HL-60 (cell line): ENCODE data around the gene FKBP9.

Source experiments
- POLR2AphosphoS5 ChIP-seq: IDR thresholded peaks from 2 replicates; pipeline ENCODE4 v1.6.1; 2012; ENCODE audit warnings: low read depth
- TF ChIP-seq, protein P1 (sequence below): IDR thresholded peaks from one replicate; pipeline ENCODE4 v1.5.1; 2011; ENCODE audit warnings: low read length, control low read depth, inconsistent platforms; ENCODE audit not compliant: insufficient read depth

DNA sequence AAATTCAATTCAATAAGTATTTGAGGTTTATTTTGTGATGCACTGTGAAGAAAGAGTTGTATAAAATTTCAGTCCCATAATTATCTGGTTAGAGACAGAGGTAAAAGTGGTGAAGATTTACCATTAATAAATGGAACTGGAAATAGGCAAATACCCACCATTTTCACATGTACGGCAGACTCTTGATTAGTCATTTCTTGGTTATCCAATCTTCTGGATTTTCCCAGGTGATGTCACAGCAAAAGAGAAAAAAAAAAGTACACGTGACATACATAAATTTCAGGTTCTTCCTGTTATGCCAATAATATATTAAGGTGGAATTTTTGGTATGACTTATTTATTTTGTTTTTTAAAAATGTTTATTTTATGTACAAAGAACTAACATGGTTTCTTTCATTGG is 78.5 kb downstream of the FKBP9 start:
- TF ChIP-seq, protein P1, sequence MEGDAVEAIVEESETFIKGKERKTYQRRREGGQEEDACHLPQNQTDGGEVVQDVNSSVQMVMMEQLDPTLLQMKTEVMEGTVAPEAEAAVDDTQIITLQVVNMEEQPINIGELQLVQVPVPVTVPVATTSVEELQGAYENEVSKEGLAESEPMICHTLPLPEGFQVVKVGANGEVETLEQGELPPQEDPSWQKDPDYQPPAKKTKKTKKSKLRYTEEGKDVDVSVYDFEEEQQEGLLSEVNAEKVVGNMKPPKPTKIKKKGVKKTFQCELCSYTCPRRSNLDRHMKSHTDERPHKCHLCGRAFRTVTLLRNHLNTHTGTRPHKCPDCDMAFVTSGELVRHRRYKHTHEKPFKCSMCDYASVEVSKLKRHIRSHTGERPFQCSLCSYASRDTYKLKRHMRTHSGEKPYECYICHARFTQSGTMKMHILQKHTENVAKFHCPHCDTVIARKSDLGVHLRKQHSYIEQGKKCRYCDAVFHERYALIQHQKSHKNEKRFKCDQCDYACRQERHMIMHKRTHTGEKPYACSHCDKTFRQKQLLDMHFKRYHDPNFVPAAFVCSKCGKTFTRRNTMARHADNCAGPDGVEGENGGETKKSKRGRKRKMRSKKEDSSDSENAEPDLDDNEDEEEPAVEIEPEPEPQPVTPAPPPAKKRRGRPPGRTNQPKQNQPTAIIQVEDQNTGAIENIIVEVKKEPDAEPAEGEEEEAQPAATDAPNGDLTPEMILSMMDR: no peak
- no peak for TF ChIP-seq POLR2AphosphoS5
